Measurements from ENCODE around the gene TENT4B.

TENT4B gene

DNA sequence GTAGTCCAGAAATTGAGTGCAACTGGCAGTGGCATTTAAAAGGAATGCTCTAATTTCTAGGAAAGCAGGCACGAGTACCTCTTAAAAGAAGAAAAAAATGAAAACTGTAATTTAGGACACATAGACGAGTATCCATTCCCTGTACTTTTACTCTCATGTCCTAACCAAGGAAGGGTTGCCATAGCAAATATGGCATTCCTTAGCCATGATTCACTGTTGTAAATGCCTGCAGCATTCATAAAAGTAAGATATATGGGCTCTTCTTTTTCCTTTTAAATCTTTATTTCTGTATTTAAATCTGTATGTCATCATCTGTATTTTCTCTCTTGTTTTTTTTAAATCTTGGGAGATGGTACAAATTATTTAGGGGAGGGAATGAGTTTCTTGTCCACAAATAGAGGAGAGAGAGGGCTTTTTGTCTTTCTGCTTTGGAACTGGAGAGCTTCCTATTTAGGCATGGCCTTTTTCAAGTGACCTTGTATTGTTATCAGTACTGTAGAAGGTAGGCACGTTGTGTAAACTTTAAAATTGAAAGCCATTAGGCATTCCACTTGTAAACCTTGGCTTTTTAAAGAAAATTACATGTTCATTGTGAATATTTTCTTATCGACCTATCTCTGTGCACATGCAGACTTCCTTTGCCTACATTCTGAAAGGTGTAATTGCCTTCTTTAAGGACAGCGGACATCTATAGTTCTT lies 50.0 kb downstream of the TENT4B start:
- no peaks in the 10 kb centered on the region for H3K27me3 ChIP-seq (ENCODE audit: control insufficient read depth, insufficient read depth, low read length)
- no peak overlapping the region for H3K9ac ChIP-seq (ENCODE audit: low read length)
- H3K4me1 ChIP-seq (ENCODE audit: control insufficient read depth, low read depth, low read length) = peaks cover 2% of the 10 kb centered on the region
- no peaks in the 10 kb centered on the region for H3K36me3 ChIP-seq (ENCODE audit: control insufficient read depth, low read depth, low read length)
- H3K27ac ChIP-seq (ENCODE audit: low read length) = no peak overlapping the region
- H3K9me3 ChIP-seq (ENCODE audit: control insufficient read depth, low read depth, low read length) = no peaks in the 10 kb centered on the region
- no peak overlapping the region for H3K4me3 ChIP-seq (ENCODE audit: low read length)

DNA sequence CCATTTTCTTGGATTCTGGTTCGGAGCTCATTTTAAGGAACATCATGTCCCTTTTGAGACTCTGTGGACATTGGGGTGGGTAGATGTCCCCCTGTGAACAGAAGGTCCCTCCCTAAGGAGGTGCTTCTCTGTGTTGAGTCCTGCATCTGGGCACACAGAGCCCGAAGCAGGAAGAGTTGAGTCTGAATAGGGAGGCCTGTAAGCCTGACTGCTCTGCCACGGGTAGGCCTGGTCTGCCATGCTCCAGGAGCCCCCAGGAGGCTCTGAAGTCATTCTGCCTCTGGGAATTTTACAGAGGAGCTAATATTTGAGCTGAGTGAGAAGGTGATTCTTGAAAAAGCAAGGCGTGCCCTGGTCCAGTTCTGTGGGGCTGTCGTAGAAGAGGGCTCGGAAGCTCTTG lies 50.6 kb downstream of the TENT4B start:
- Histone ChIP-seq H3K36me3 (ENCODE audit: control insufficient read depth, low read depth, low read length) (no peaks in the 10 kb centered on the region), H3K4me1 (ENCODE audit: control insufficient read depth, low read depth, low read length) (peaks cover 2% of the 10 kb centered on the region), H3K27me3 (ENCODE audit: control insufficient read depth, insufficient read depth, low read length) (no peaks in the 10 kb centered on the region), H3K27ac (ENCODE audit: low read length) (no peak overlapping the region), H3K9ac (ENCODE audit: low read length) (no peak overlapping the region), H3K9me3 (ENCODE audit: control insufficient read depth, low read depth, low read length) (no peaks in the 10 kb centered on the region), H3K4me3 (ENCODE audit: low read length) (no peak overlapping the region)

DNA sequence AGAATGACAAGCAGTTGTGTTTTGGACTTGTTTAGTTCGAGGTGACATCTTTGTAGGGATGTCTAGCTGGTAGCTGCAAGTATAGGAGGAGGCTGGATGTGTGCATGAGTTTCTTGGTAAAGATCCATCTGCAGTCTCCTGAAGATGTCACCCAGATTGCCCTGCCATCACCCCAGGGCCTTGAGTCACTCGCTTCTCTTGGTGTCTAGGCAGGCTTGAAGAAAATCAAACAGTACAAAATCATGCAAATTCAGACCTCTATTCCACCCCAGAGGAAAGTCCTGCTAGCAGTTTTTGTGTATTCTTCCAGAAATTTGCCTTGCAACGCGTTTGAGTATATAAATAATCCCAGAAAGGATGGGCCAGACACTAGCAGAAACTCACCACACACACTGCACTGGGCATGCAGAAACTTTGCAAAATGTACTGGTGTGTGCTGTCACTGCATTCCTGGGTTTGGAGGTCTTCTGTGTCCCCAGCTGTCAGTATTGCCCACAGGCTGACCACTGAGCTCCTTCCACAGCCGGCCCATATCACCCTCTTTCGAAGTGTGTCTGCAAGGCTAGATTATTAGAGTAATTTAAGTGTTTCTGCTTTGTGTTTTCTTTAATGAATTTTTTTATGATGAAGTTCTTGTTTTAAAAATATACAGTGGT lies 51.5 kb downstream of the TENT4B start:
- no peak overlapping the region for H3K9ac ChIP-seq (ENCODE audit: low read length)
- H3K4me3 ChIP-seq (ENCODE audit: low read length) = no peak overlapping the region
- peaks cover 2% of the 10 kb centered on the region for H3K4me1 ChIP-seq (ENCODE audit: control insufficient read depth, low read depth, low read length)
- H3K36me3 ChIP-seq (ENCODE audit: control insufficient read depth, low read depth, low read length) = no peaks in the 10 kb centered on the region
- no peak overlapping the region for H3K27ac ChIP-seq (ENCODE audit: low read length)
- H3K9me3 ChIP-seq (ENCODE audit: control insufficient read depth, low read depth, low read length) = no peaks in the 10 kb centered on the region
- H3K27me3 ChIP-seq (ENCODE audit: control insufficient read depth, insufficient read depth, low read length) = no peaks in the 10 kb centered on the region

- Histone ChIP-seq H3K4me3 (ENCODE audit: low read length) (no peak overlapping the region), H3K4me1 (ENCODE audit: control insufficient read depth, low read depth, low read length) (peaks cover 9% of the 10 kb centered on the region), H3K9ac (ENCODE audit: low read length) (no peak overlapping the region), H3K27me3 (ENCODE audit: control insufficient read depth, insufficient read depth, low read length) (no peaks in the 10 kb centered on the region), H3K27ac (ENCODE audit: low read length) (no peak overlapping the region), H3K9me3 (ENCODE audit: control insufficient read depth, low read depth, low read length) (no peaks in the 10 kb centered on the region), H3K36me3 (ENCODE audit: control insufficient read depth, low read depth, low read length) (peaks cover 14% of the 10 kb centered on the region)
Measured at GRCh38 chr16:50207652-50208051, 54.5 kb downstream of the TENT4B start.

DNA sequence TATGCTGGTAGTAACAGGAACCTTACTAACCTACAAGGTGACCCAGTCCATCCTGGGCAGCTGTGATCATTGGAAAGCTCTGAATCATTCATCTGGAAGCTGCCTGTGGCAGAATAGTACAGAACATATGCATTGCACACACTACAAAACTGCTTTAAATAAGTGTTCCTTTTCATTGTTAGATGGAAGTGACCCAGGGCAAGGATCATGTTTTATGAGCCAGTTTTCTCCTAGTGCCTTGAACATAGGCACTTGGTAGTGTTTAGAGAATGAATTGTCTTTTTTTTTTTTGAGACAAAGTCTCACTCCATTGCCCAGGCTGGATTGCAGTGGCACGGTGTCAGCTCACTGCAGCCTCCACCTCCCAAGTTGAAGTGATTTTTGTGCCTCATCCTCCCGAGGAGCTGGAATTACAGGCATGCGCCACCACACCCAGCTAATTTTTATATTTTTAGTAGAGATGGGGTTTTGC lies 55.4 kb downstream of the TENT4B start:
- H3K36me3 ChIP-seq (ENCODE audit: control insufficient read depth, low read depth, low read length) = peaks cover 14% of the 10 kb centered on the region
- H3K4me3 ChIP-seq (ENCODE audit: low read length) = no peak overlapping the region
- H3K27me3 ChIP-seq (ENCODE audit: control insufficient read depth, insufficient read depth, low read length) = no peaks in the 10 kb centered on the region
- no peaks in the 10 kb centered on the region for H3K9me3 ChIP-seq (ENCODE audit: control insufficient read depth, low read depth, low read length)
- no peak overlapping the region for H3K27ac ChIP-seq (ENCODE audit: low read length)
- no peak overlapping the region for H3K9ac ChIP-seq (ENCODE audit: low read length)
- peaks cover 7% of the 10 kb centered on the region for H3K4me1 ChIP-seq (ENCODE audit: control insufficient read depth, low read depth, low read length)

GRCh38 chr16:50209546-50210265 lies 56.6 kb downstream of the TENT4B start:
- Histone ChIP-seq H3K9ac (ENCODE audit: low read length) (no peak overlapping the region), H3K4me3 (ENCODE audit: low read length) (no peak overlapping the region), H3K36me3 (ENCODE audit: control insufficient read depth, low read depth, low read length) (peaks cover 14% of the 10 kb centered on the region), H3K4me1 (ENCODE audit: control insufficient read depth, low read depth, low read length) (peaks cover 7% of the 10 kb centered on the region), H3K9me3 (ENCODE audit: control insufficient read depth, low read depth, low read length) (no peaks in the 10 kb centered on the region), H3K27me3 (ENCODE audit: control insufficient read depth, insufficient read depth, low read length) (no peaks in the 10 kb centered on the region), H3K27ac (ENCODE audit: low read length) (no peak overlapping the region)

GRCh38 chr16:50210266-50211038 lies 57.3 kb downstream of the TENT4B start:
- H3K4me3 ChIP-seq (ENCODE audit: low read length) = no peak overlapping the region
- H3K27ac ChIP-seq (ENCODE audit: low read length) = no peak overlapping the region
- peaks cover 15% of the 10 kb centered on the region for H3K36me3 ChIP-seq (ENCODE audit: control insufficient read depth, low read depth, low read length)

GRCh38 chr16:50213939-50214519 lies 60.9 kb downstream of the TENT4B start:
- H3K36me3 ChIP-seq (ENCODE audit: control insufficient read depth, low read depth, low read length) = peaks cover 37% of the 10 kb centered on the region

More at GRCh38 chr16:50210266-50211038, 57.3 kb downstream of the TENT4B start:
- Histone ChIP-seq H3K27me3 (ENCODE audit: control insufficient read depth, insufficient read depth, low read length) (no peaks in the 10 kb centered on the region), H3K4me1 (ENCODE audit: control insufficient read depth, low read depth, low read length) (peaks cover 7% of the 10 kb centered on the region), H3K9ac (ENCODE audit: low read length) (no peak overlapping the region), H3K9me3 (ENCODE audit: control insufficient read depth, low read depth, low read length) (no peaks in the 10 kb centered on the region)

DNA sequence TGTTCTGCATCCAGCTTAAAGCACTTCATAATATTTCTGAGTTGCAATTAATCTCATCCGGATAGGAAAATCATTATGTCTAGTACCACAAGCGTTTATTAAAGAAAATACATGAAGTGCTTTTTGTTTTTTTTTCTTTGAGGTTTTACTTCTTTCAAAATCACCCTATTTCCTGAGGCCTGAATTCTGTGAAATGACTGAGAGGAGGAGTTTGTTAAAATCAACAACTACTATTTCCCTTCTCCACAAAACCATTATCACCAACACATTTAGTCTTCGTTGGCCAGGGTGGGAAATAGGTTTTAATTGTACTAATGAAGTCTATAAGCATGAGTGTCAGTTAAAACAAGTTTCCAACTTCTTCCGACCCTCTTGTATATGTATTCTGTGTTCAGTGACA lies 62.6 kb downstream of the TENT4B start:
- Histone ChIP-seq H3K36me3 (ENCODE audit: control insufficient read depth, low read depth, low read length) (peaks cover 40% of the 10 kb centered on the region), H3K9me3 (ENCODE audit: control insufficient read depth, low read depth, low read length) (no peaks in the 10 kb centered on the region), H3K9ac (ENCODE audit: low read length) (no peak overlapping the region), H3K4me1 (ENCODE audit: control insufficient read depth, low read depth, low read length) (no peaks in the 10 kb centered on the region), H3K27me3 (ENCODE audit: control insufficient read depth, insufficient read depth, low read length) (no peaks in the 10 kb centered on the region), H3K27ac (ENCODE audit: low read length) (no peak overlapping the region), H3K4me3 (ENCODE audit: low read length) (no peak overlapping the region)

More at GRCh38 chr16:50213939-50214519, 60.9 kb downstream of the TENT4B start:
- Histone ChIP-seq H3K27me3 (ENCODE audit: control insufficient read depth, insufficient read depth, low read length) (no peaks in the 10 kb centered on the region), H3K9ac (ENCODE audit: low read length) (no peak overlapping the region), H3K27ac (ENCODE audit: low read length) (no peak overlapping the region), H3K4me1 (ENCODE audit: control insufficient read depth, low read depth, low read length) (peaks cover 7% of the 10 kb centered on the region), H3K4me3 (ENCODE audit: low read length) (no peak overlapping the region), H3K9me3 (ENCODE audit: control insufficient read depth, low read depth, low read length) (no peaks in the 10 kb centered on the region)

DNA sequence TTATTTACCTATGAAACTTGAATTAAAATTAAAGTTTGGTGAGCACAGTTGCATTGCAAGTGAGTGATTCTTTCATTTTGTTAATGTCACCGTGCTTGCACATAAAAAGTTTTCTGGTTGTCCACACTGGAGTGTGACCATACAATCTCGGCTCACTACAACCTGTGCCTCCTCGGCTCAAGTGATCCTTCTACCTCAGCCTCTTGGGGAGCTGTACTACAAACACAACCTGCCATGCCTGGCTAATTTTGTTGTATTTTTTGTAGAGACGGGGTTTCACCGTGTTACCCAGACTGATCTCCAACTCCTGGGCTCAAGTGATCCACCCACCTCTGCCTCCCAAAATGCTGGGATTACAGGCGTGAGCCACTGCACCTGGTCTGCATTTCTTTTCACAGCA lies 63.1 kb downstream of the TENT4B start:
- Histone ChIP-seq H3K9ac (ENCODE audit: low read length) (no peak overlapping the region), H3K36me3 (ENCODE audit: control insufficient read depth, low read depth, low read length) (peaks cover 40% of the 10 kb centered on the region), H3K9me3 (ENCODE audit: control insufficient read depth, low read depth, low read length) (no peaks in the 10 kb centered on the region), H3K27ac (ENCODE audit: low read length) (no peak overlapping the region), H3K4me1 (ENCODE audit: control insufficient read depth, low read depth, low read length) (no peaks in the 10 kb centered on the region), H3K27me3 (ENCODE audit: control insufficient read depth, insufficient read depth, low read length) (no peaks in the 10 kb centered on the region), H3K4me3 (ENCODE audit: low read length) (no peak overlapping the region)

Measured in iPS-18a (cell line).